Brain microvascular endothelial cell (primary cell): ENCODE measurements around the gene SREBF1.
"Not testable (repeated sequence)": the region's sequence is repeated elsewhere in the genome, so short reads cannot be mapped to it uniquely, and the experiment has no call there.

Experiments used
- DNase-seq: peaks from one replicate; pipeline ENCODE4 v3.0.0-alpha.2; 2020
- H3K27ac ChIP-seq: fragments of 250-450 bp; sonication (Bioruptor Pico); 2 replicates; pipeline ENCODE4 v1.5.1; 2020; ENCODE audit warnings: mild to moderate bottlenecking, moderate library complexity
- H3K27me3 ChIP-seq: fragments of 250-450 bp; sonication (Bioruptor Pico); replicated peaks from 2 replicates; pipeline ENCODE4 v1.5.1; 2020; ENCODE audit warnings: mild to moderate bottlenecking
- H3K36me3 ChIP-seq: fragments of 250-450 bp; sonication (Bioruptor Pico); replicated peaks from 2 replicates; pipeline ENCODE4 v1.5.1; 2020; ENCODE audit warnings: mild to moderate bottlenecking
- H3K4me3 ChIP-seq: 2 replicates; pipeline ENCODE4 v1.5.1; 2011; ENCODE audit warnings: low read depth, mild to moderate bottlenecking, control low read depth, low read length, moderate library complexity
- in situ Hi-C: cut with HindIII; loops from 2 replicates; pipeline ENCODE4 v1.10.0; 2017; ENCODE audit warnings: low sequenced_read_pairs, low pct_ligation_motif_present
- TF ChIP-seq, protein P1 (sequence below): IDR thresholded peaks from 2 replicates; pipeline ENCODE4 v1.5.1; 2011; ENCODE audit warnings: low read depth, mild to moderate bottlenecking, moderate library complexity, low read length, control low read depth, inconsistent platforms; ENCODE audit errors: missing control alignments

Gene SREBF1

DNA sequence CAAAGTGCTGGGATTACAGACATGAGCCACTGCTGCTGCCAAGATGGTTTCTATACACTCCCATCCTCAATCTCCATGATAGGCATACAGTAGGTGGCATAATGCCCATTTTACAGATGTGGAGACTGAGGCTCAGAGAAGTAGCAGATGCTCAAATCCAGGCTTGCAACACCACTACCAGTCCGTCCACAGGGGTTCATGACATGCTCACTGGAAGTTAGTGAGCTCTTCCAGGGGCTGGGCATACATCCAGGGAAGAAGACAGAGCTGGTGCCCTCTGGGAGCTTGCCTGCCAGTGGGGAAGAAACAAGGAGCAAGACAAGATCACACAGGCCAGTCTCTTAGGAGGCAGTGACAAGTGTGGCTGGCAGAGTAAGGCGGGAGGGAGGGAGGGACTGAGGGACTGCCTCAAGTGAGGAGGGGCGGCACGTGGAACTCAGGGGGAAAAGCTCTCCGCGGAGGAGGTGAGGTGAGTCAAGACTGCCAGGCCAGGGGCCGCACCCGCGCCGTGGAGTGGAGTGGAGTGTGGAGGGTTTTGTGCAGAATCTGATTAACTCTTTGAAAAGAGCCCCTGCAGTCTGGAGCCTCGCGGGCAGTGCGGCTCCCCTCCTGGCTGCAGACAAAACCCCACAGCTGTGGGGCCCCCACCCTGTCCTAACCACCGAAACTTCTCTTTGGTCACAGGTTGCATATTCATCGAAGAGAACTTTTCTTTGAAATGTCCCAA lies 27.9 kb downstream of the SREBF1 start:
- no peak overlapping the region for H3K4me3 ChIP-seq
- TF ChIP-seq, protein P1, sequence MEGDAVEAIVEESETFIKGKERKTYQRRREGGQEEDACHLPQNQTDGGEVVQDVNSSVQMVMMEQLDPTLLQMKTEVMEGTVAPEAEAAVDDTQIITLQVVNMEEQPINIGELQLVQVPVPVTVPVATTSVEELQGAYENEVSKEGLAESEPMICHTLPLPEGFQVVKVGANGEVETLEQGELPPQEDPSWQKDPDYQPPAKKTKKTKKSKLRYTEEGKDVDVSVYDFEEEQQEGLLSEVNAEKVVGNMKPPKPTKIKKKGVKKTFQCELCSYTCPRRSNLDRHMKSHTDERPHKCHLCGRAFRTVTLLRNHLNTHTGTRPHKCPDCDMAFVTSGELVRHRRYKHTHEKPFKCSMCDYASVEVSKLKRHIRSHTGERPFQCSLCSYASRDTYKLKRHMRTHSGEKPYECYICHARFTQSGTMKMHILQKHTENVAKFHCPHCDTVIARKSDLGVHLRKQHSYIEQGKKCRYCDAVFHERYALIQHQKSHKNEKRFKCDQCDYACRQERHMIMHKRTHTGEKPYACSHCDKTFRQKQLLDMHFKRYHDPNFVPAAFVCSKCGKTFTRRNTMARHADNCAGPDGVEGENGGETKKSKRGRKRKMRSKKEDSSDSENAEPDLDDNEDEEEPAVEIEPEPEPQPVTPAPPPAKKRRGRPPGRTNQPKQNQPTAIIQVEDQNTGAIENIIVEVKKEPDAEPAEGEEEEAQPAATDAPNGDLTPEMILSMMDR = peak; percentile 3
- H3K27ac ChIP-seq = no peak overlapping the region
- H3K36me3 ChIP-seq = peaks cover 41% of the 10 kb centered on the region
- in situ Hi-C loops = no loop called here
- H3K27me3 ChIP-seq = no peaks in the 10 kb centered on the region
- no peak for DNase-seq

DNA sequence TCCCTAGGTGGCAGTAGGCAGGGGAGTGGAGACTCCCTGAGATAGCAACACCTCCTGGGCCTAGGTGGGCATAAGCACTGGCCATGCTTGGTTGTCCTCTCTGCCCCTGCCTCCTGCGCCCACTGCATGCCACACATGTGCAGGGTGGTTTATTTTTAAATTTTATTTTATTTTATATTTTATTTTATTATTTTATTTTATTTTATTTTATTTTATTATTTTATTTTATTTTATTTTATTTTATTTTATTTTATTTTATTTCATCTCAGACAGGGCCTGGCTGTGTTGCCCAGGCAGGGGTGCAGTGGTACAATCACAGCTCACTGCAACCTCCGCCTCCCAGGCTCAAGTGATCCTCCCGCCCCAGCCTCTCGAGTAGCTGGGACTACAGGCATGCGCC lies 28.6 kb downstream of the SREBF1 start:
- H3K36me3 ChIP-seq = peaks cover 37% of the 10 kb centered on the region
- in situ Hi-C loops, H3K4me3 ChIP-seq, DNase-seq, H3K27me3 ChIP-seq, H3K27ac ChIP-seq: not testable (repeated sequence)

DNA sequence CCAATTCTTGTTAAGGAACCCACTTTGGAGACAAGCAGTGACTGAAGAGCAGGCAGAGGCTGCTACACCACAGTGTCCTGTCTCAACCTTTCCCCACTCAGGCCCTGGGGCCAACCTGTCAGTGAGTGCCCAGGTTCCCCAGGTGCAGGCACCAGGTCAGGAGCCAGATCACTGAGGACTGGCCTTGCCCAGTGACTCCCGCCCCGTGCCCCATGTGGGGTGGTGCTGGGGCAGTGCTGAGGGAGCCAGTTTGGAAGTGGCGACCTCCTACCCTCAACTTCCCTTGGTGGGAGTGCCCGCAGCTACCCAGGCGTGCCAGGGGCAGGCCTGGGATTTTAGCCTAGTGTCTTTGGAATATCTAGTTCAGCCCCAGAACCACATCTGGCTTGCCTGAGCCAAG lies 29.3 kb downstream of the SREBF1 start:
- peaks cover 31% of the 10 kb centered on the region for H3K36me3 ChIP-seq
- H3K4me3 ChIP-seq = no peak overlapping the region
- H3K27me3 ChIP-seq = no peaks in the 10 kb centered on the region
- TF ChIP-seq, protein P1 = no peak
- H3K27ac ChIP-seq = no peak overlapping the region
- in situ Hi-C loops = no loop called here
- DNase-seq = no peak

DNA sequence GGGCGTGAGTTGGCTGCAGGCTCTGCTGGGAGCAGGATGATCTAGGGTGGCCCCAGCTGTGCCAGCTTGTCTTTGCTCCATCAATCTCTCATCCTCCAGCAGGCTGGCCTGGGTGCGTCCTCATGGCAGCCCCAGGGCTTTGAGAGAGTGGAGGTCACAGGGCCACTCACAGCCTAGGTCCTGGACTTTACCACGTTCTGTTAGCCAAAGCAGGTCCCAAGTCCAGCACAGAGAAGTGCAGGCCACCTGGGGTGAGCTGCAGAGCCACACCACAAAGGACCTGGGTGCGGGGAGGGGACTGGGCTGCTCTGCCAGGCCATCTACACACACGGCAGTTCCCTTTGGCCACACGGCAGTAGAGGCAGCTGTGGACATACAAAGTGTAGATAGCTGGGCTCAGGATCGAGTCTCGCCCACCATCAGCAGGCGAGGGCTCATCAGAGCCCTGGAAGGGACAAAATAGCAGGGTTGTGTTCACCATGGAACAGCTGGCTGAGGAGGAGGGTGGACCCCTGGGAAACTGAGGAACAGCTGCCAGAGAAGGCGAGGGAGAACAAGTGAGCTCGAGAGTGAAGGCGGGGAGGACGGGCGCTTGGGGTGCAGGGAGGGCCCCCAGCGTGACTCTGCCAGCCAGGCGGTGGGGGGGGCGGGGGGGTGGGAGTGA lies 30.0 kb downstream of the SREBF1 start:
- Histone ChIP-seq H3K27ac (no peak overlapping the region), H3K36me3 (peaks cover 31% of the 10 kb centered on the region), H3K4me3 (no peak overlapping the region), H3K27me3 (no peaks in the 10 kb centered on the region)
- DNase-seq = no peak
- TF ChIP-seq, protein P1 = no peak
- in situ Hi-C loops = no loop called here

DNA sequence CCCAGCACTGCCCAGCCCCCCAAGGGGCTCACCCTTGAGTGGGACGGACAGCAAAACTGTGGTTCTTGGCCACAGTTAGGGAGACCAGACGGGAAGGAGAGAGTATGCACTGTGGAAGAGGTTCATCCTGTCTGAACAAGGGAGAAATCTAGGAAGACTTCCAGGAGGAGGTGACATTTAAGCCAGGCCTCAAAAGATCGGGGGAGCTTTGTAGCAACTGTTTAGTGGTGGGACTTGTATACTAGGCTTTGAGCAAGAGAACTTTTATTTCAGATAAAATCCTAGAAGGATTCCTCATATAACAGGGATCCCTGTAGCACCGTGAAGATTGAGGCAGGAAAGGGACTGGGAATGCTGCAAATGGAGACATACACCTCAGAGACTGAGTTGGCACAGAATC lies 30.8 kb downstream of the SREBF1 start:
- DNase-seq = no peak
- H3K4me3 ChIP-seq = no peak overlapping the region
- in situ Hi-C loops = no loop called here
- TF ChIP-seq, protein P1 = no peak
- peaks cover 29% of the 10 kb centered on the region for H3K36me3 ChIP-seq
- no peak overlapping the region for H3K27ac ChIP-seq
- H3K27me3 ChIP-seq = no peaks in the 10 kb centered on the region

DNA sequence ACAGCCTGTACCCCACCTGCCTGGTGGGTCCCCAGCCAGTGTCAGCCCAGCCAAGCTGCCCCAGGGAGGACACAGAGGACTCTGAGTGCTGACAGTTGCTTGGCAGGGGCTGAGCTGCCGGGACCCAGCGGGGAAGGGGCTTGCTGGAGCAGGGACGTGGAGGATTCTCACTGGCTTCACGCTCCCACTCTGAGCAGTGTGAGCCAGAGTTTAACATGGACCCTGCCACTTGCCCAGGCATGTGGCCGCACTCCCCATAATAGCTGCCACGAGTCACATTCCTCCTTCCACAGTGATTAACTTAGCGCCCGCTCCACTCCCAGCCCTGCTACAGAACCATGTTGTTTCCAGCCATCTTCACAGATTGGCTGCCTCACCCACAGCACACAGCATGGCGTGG lies 31.2 kb downstream of the SREBF1 start:
- DNase-seq = no peak
- H3K27me3 ChIP-seq = no peaks in the 10 kb centered on the region
- no peak overlapping the region for H3K27ac ChIP-seq
- TF ChIP-seq, protein P1 = no peak
- peaks cover 25% of the 10 kb centered on the region for H3K36me3 ChIP-seq
- no peak overlapping the region for H3K4me3 ChIP-seq
- in situ Hi-C loops = no loop called here
